NCI-H748 treated with DMSO at 0.1 percent for 48 hours (cell line): ENCODE results near the gene MIX23.

Experiments used
- DNase-seq: peaks from one replicate; lab custom pipeline; 2025; lab: John Stamatoyannopoulos, UW

MIX23 gene

GRCh38 chr3:122351612-122352011 is 31.4 kb downstream of the MIX23 start:
- no peak for DNase-seq

- no peak for DNase-seq
Measured at GRCh38 chr3:122350814-122351418, 32.1 kb downstream of the MIX23 start.

GRCh38 chr3:122349171-122349570 is 33.9 kb downstream of the MIX23 start:
- DNase-seq, result no peak

- no peak for DNase-seq
Measured at GRCh38 chr3:122343654-122344053, 39.4 kb downstream of the MIX23 start.

- no peak for DNase-seq
Measured at GRCh38 chr3:122342803-122343202, 40.2 kb downstream of the MIX23 start.

GRCh38 chr3:122332551-122332950 is 50.5 kb downstream of the MIX23 start:
- DNase-seq, result no peak

GRCh38 chr3:122331886-122332285 is 51.1 kb downstream of the MIX23 start:
- DNase-seq, result no peak

GRCh38 chr3:122325769-122326168 is 57.3 kb downstream of the MIX23 start:
- no peak for DNase-seq

- DNase-seq, result no peak
Measured at GRCh38 chr3:122324871-122325323, 58.1 kb downstream of the MIX23 start, which contains the start of gene CSTA. Gene CSTA, plus strand, starts transcription at chr3:122325248. Its CDS starts 45 bp downstream, at chr3:122325293.

GRCh38 chr3:122322095-122323075 is 60.6 kb downstream of the MIX23 start:
- no peak for DNase-seq

- no peak for DNase-seq
Measured at GRCh38 chr3:122318620-122319019, 64.4 kb downstream of the MIX23 start.

- no peak for DNase-seq
Measured at GRCh38 chr3:122316368-122316767, 66.7 kb downstream of the MIX23 start.

GRCh38 chr3:122315619-122316018 is 67.4 kb downstream of the MIX23 start:
- DNase-seq, result no peak

GRCh38 chr3:122314228-122314876 is 68.7 kb downstream of the MIX23 start:
- no peak for DNase-seq

- DNase-seq, result no peak
Measured at GRCh38 chr3:122313281-122313680, 69.8 kb downstream of the MIX23 start.

GRCh38 chr3:122312826-122313225 is 70.2 kb downstream of the MIX23 start:
- no peak for DNase-seq

- DNase-seq, result no peak
Measured at GRCh38 chr3:122310361-122310760, 72.7 kb downstream of the MIX23 start.
